ENCODE results near the gene P2RY10. TPM values are rescaled to one million over a fixed set of nuclear protein-coding genes. Genes with fewer than 3 reads are reported as not detected.

Gene P2RY10, protein sequence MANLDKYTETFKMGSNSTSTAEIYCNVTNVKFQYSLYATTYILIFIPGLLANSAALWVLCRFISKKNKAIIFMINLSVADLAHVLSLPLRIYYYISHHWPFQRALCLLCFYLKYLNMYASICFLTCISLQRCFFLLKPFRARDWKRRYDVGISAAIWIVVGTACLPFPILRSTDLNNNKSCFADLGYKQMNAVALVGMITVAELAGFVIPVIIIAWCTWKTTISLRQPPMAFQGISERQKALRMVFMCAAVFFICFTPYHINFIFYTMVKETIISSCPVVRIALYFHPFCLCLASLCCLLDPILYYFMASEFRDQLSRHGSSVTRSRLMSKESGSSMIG
- total RNA-seq = 10 to 100 TPM; 34.6 to 56.9 TPM

DNA sequence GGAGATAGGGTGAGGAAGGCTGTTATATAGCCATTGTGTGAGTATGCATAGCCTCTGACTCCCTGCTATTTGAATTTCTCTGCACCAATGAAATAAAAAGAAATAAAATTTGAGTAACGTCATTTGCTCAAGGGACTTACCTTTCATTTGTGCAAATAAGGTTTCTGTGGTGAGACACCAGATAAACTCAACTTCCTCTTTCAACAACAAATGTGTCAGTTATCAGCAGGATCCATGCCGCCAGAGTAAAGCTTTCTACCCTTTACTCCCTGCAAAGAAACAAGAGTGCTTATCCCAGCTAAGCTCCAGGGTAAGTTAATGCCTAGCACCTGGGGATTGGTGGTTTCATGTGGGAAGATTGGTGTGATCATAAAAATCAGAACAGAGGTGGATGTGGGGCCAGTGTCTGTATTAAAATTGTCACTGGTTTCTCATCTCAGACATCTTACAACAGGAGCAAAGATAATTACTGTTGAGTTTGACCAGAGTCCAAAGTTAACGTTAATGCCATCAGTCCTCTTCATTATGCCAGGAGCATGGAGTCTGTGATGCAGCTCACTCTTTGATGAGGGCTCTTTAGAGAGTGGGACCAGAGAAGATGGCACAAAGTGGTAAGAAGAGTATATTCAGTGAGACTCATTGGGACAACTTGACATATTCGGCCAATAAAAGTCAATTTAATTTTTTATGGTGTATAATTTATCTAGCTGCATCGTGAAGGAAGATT, at the start of gene P2RY10:
P2RY10 (plus strand) TSS at position 206 of the 727 bp plus-strand sequence. CDS start 15,130 bp downstream, outside the sequence.
- Mint-ChIP-seq H3K9me3 (no peaks in the 10 kb centered on the region), H3K4me3 (peak within 1 kb of the TSS; percentile 88), H3K36me3 (ENCODE audit: low read depth) (peaks cover 30% of the 10 kb centered on the region), H3K4me1 (peaks cover 21% of the 10 kb centered on the region), H3K27ac (peak within 1 kb of the TSS; percentile 94), H3K27me3 (no peaks in the 10 kb centered on the region)
- ATAC-seq (replicated peaks) = peak; percentile 74

DNA sequence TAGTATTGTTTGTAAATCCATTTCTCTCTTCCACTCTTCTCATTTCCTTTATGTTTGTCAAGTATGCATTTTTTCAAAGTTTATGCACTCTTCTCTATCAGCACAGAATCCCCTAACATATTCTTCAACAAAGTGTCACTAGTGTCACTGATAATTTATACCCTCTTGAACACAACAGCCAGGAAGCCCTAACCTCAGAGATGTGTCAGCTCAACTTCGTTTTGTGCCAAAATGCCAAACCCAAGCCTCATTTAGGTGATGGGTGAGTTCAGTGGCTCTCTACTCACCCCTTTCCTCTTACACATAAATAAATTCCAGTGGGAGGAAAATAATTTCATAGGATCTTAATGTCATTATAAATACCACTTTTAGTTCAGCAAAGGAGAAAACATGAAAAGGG, 22.4 kb upstream of the P2RY10 start:
- ATAC-seq (replicated peaks) = no peak
- Mint-ChIP-seq H3K27ac (no peak overlapping the region), H3K9me3 (no peaks in the 10 kb centered on the region)

DNA sequence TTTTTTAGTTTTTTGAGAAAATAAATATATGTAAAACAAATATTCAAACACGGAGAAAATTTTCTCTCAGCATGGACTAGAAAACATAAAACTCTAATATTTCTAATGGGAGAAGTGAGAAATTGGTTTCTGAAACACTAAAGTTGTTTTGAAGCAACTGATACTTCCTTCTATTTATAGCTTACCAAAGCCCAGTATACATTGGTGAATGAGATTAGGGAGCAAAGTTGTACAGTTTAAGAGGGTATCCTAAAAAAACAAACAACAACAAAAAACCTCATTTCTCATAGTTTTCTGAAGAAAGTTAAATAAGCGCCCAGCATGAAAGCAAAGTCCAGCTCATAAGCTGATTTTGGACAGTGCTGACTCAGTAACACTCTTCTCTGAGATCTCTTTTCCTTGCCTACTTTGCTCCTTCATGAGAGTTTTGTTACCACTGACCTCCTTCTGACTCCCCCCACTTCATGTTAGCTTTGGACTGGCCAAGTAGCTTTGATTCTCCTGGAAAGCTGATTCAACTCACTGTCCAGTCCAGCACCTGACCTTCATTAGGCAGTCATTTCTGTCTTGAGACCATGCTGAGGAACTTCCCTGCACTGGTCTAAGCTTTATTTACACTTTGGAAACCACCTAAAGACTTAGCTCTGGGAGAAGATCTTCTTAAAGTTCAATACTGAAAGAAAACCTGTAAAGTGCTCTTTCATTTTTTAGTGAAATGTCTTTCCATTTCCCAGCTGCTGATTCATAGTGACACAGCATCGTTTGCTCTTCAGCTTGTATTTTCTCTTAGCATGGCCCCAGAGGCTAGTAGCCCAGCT, 21.8 kb upstream of the P2RY10 start:
- ATAC-seq (replicated peaks) = peak; percentile 62
- Mint-ChIP-seq H3K27me3 (no peaks in the 10 kb centered on the region), H3K4me1 (no peaks in the 10 kb centered on the region), H3K36me3 (ENCODE audit: low read depth) (no peaks in the 10 kb centered on the region), H3K9me3 (no peaks in the 10 kb centered on the region), H3K4me3 (peak overlapping the region; percentile 17), H3K27ac (peak overlapping the region; percentile 10)

More for the DNA sequence above, 22.4 kb upstream of the P2RY10 start:
- no peaks in the 10 kb centered on the region for H3K4me1 Mint-ChIP-seq
- no peaks in the 10 kb centered on the region for H3K27me3 Mint-ChIP-seq
- no peaks in the 10 kb centered on the region for H3K36me3 Mint-ChIP-seq (ENCODE audit: low read depth)
- no peak overlapping the region for H3K4me3 Mint-ChIP-seq

DNA sequence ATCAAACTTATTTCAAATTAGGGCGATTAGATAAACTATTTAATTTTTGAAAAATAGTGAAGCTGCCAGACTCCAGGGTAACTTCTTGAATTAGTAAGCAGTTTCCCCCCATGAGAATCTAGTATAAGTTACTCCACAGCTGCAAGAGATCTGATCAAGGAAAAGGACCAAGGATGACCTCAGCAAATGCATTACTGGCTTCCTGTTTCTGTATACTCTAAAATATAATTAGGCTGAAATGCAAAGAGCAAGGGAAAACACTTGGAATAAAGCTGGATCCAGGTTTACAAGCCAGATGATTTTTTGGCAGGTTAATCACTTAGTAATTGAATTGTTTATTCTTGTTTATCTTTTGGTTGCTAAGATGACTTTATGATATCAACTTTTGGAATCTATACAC, 13.4 kb upstream of the P2RY10 start:
- no peaks in the 10 kb centered on the region for H3K4me1 Mint-ChIP-seq
- H3K9me3 Mint-ChIP-seq = no peaks in the 10 kb centered on the region
- no peaks in the 10 kb centered on the region for H3K36me3 Mint-ChIP-seq (ENCODE audit: low read depth)
- H3K27me3 Mint-ChIP-seq = no peaks in the 10 kb centered on the region
- H3K4me3 Mint-ChIP-seq = no peak overlapping the region
- no peak overlapping the region for H3K27ac Mint-ChIP-seq
- no peak for ATAC-seq (replicated peaks)

DNA sequence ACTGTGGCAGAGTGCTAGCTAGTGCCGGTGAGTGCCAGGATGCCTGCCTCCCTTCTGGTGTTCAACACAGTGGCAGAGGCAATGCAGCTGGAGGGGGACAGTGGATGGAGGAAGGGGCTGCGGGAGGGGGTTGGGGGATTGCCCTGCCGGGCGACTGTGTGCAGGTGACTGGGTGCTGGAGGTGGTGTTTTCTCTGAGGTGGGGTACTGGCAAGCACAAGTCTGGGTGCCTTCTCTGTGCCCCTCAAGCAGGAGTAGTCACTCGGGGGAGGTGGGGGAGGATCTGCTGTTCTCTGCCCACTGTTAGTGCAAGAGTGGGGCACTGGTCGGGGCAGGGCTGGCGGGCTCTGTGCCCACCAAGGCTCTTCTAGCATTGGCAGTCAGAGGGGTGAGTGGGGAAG, 10.3 kb upstream of the P2RY10 start:
- H3K36me3 Mint-ChIP-seq (ENCODE audit: low read depth) = no peaks in the 10 kb centered on the region
- H3K4me3 Mint-ChIP-seq = no peak overlapping the region
- H3K9me3 Mint-ChIP-seq = no peaks in the 10 kb centered on the region
- no peak overlapping the region for H3K27ac Mint-ChIP-seq
- ATAC-seq (replicated peaks) = no peak
- H3K4me1 Mint-ChIP-seq = no peaks in the 10 kb centered on the region
- no peaks in the 10 kb centered on the region for H3K27me3 Mint-ChIP-seq

DNA sequence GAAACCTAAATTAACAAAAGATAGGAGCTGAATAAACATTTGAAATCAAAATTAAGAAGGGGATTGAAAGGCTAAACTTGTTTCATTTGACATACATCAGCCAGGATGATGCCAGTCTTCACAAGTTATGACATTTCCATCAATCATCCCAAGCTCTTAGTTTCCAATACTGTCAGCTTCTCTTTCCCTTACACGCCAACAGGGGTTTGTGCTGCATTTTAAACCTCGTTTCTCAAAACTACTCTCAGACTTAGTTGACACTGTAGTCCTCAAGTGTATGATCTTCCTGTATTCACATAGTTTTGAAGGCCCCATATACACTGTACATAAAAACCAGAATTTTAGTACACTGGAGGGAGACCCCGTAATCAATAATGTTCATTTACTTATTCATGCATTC, 840 bp upstream of the P2RY10 start:
- H3K9me3 Mint-ChIP-seq = no peaks in the 10 kb centered on the region
- H3K27ac Mint-ChIP-seq = peak overlapping the region; percentile 94
- ATAC-seq (replicated peaks) = peak; percentile 49
- H3K4me1 Mint-ChIP-seq = peaks cover 12% of the 10 kb centered on the region
- peaks cover 20% of the 10 kb centered on the region for H3K36me3 Mint-ChIP-seq (ENCODE audit: low read depth)
- H3K27me3 Mint-ChIP-seq = no peaks in the 10 kb centered on the region
- peak overlapping the region; percentile 88 for H3K4me3 Mint-ChIP-seq

DNA sequence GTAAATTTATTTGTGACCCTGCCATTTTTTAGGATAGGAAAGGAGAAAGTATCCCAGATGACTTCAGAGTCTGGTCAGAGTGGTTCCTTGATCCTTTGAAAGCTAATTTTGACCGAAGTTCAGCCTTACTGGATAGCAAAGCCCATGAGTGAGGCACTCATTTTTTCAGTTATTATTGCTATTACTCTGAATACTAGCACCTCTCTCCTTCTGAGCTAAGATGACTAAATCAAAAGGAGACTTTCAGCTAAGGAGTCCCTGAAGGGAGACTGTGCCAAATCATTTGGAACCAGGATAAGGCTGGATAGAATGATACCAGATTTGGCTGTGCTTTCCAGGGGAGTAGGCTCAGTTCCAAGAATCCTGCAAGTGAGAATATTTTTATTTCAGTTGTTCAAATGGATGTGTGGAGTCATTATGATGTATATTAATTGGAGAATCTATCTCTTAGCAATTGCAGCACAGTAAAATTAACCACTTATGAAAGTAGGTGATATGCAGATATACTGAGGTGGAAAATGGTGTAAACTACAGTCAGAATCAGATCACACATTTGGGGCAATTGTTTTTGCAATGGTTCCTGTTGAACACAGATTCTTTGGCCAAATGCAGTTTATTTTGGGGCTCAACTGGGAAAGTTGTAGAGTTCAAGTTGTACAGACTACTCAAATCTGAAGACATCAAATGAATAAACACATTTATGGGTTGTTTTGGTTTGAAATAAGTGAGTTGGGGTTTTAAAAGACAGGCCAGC, 1.2 kb downstream of the P2RY10 start:
- ATAC-seq (replicated peaks) = peak; percentile 51
- Mint-ChIP-seq H3K4me1 (peaks cover 19% of the 10 kb centered on the region), H3K27me3 (no peaks in the 10 kb centered on the region), H3K36me3 (ENCODE audit: low read depth) (peaks cover 36% of the 10 kb centered on the region), H3K4me3 (peak overlapping the region; percentile 88), H3K9me3 (no peaks in the 10 kb centered on the region), H3K27ac (peak overlapping the region; percentile 94)

DNA sequence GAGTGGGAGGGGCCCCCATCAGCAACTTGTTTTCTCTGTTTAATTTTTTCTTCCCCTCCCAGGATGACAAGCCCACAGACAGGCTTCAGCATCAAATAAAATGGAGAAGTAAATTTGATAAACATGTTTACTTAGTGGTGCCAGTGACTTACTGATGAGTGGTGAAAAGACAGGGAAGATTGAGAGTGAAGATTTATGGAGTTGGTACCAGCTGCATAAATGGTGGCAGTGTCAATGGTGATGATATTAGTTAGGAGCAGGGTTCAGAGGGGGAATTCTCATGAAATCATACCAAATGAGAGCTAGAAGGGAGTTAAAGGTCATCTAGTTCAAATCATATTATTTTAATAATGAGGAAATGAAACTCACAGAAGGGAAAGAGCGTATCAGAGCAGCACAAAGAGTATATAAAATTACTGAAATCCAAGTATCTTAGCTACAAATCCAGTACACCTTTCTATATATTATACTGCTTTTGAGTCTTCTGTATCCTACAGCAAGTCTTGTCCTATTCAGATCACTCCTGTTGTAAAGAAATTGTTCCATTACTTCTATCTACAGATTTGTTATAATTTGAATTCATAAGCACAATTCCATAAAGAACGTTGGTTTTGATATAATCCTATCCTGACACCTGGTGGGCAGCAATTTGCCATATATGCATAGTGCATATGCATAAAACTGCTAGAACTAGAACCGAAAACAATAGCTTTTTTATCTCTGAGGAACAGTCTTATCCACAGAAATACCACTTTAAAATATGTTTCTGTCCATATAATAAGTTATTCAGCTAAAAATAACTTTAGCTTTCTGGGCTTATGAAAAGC, 5.0 kb downstream of the P2RY10 start:
- H3K9me3 Mint-ChIP-seq = no peaks in the 10 kb centered on the region
- peaks cover 70% of the 10 kb centered on the region for H3K36me3 Mint-ChIP-seq (ENCODE audit: low read depth)
- H3K4me3 Mint-ChIP-seq = peak overlapping the region; percentile 88
- no peak for ATAC-seq (replicated peaks)
- H3K27me3 Mint-ChIP-seq = no peaks in the 10 kb centered on the region
- H3K4me1 Mint-ChIP-seq = peaks cover 30% of the 10 kb centered on the region
- H3K27ac Mint-ChIP-seq = peak overlapping the region; percentile 79

DNA sequence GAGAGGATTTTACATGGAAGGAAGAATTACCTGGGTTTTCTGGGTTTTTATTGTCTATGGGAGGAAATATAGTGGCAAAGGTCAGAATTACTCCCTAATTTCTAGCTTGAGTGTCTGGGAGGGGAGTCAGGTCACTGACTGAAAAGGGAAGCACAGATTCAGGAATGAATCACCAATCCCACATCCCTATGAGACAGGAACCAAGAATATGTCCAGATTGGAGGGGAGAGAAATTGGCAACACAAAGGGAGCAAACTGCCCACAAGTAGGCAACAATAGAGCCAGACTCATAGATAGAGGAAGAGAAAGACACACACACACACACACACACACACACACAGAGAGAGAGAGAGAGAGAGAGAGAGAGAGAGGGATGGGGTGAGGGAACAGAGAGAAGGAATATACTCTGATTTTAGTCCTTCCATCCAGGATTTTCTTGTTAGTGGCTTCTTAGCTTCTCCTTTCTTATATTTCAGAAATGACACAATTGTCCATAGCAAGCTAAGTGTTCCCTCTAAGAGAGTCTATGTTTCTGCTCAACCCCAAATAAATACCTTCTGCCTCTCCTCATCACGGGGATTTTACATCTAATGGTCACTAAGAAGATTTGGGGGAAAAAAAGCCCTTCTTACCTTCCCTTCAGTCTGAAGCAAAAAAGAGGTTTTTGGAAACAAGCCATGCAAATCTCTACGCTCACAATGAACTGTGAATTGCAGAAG, 12.0 kb downstream of the P2RY10 start:
- Mint-ChIP-seq H3K27ac (peak overlapping the region; percentile 83), H3K36me3 (ENCODE audit: low read depth) (peaks cover 83% of the 10 kb centered on the region), H3K27me3 (no peaks in the 10 kb centered on the region), H3K4me3 (peak overlapping the region; percentile 66), H3K9me3 (no peaks in the 10 kb centered on the region), H3K4me1 (peaks cover 33% of the 10 kb centered on the region)
- ATAC-seq (replicated peaks) = peak; percentile 23

DNA sequence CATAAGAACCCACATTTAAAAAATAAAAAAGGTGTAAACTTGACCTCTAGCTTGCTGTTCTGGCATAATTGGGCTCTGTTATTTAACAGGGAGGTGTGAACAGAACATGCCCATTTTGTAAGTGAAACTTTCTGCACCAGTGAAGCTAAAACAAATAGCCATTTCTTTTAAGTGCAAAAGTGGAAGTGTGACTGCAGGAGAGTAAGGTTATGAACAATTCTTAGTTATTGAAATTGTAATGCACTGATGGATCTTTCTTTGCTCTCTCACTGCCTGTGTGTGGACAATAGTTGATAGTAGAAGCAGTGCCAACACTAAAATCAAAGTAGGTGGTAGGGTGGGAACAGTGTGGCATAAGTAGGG, 12.6 kb downstream of the P2RY10 start:
- Mint-ChIP-seq H3K36me3 (ENCODE audit: low read depth) (peaks cover 80% of the 10 kb centered on the region), H3K4me3 (peak overlapping the region; percentile 66), H3K9me3 (no peaks in the 10 kb centered on the region), H3K4me1 (peaks cover 32% of the 10 kb centered on the region), H3K27ac (peak overlapping the region; percentile 83), H3K27me3 (no peaks in the 10 kb centered on the region)
- ATAC-seq (replicated peaks) = no peak

DNA sequence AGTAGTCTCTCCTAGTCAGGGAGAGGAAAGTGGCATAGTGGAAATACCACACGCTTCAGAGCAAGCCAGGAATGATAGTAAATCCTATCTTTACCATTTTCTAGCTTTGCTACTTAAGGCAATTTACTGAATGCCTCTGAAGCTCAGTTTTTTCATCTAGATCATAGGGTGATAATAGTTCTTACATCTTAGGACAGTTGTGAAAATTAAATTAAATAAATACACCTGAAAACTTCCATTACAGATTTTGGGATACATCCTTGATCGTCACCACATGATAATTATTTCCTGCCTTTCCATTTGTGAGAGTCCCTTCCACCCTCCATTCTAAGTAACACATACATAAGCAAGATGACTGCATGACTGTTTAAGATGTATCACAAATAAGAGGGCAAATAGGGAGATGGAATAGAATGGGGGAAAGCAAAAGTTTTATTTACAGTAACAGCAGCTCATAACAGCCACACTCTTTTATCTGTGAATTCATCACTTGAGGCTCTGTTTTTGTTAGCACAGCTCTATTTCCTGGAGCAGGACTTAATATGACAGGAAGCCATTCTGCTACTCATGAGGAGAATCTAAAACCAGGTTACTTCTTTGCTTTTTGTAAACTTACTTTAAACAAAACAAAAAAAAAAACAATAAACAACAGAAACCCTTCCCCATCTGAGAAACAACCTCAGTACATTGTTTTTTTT, 13.4 kb downstream of the P2RY10 start:
- Mint-ChIP-seq H3K9me3 (no peaks in the 10 kb centered on the region), H3K4me1 (peaks cover 27% of the 10 kb centered on the region), H3K27ac (peak overlapping the region; percentile 31), H3K27me3 (no peaks in the 10 kb centered on the region), H3K4me3 (peak overlapping the region; percentile 66), H3K36me3 (ENCODE audit: low read depth) (peaks cover 80% of the 10 kb centered on the region)
- peak; percentile 21 for ATAC-seq (replicated peaks)

DNA sequence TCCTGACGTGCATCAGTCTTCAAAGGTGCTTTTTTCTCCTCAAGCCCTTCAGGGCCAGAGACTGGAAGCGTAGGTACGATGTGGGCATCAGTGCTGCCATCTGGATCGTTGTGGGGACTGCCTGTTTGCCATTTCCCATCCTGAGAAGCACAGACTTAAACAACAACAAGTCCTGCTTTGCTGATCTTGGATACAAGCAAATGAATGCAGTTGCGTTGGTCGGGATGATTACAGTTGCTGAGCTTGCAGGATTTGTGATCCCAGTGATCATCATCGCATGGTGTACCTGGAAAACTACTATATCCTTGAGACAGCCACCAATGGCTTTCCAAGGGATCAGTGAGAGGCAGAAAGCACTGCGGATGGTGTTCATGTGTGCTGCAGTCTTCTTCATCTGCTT, 15.7 kb downstream of the P2RY10 start:
- ATAC-seq (replicated peaks) = no peak
- peaks cover 68% of the 10 kb centered on the region for H3K36me3 Mint-ChIP-seq (ENCODE audit: low read depth)
- H3K4me3 Mint-ChIP-seq = no peak overlapping the region
- H3K27ac Mint-ChIP-seq = no peak overlapping the region
- H3K4me1 Mint-ChIP-seq = peaks cover 27% of the 10 kb centered on the region
- H3K27me3 Mint-ChIP-seq = no peaks in the 10 kb centered on the region
- H3K9me3 Mint-ChIP-seq = no peaks in the 10 kb centered on the region
